HEK293 (cell line): ENCODE data around the gene ATXN2.

ENCODE experiments used
- CTCF ChIA-PET: fragments of 350-600 bp; formaldehyde crosslinking; extraction: SDS; loops from one replicate; lab custom pipeline; 2021; ENCODE audit warnings: antibody characterized with exemption; lab: Yijun Ruan, JAX
- POLR2A ChIA-PET: fragments of 300-600 bp; formaldehyde crosslinking; extraction: SDS; loops from one replicate; lab custom pipeline; 2020; ENCODE audit warnings: antibody characterized with exemption, inconsistent platforms; lab: Yijun Ruan, JAX
- H3K27ac ChIP-seq: fragments of 200-500 bp; sonication (Bioruptor generic); 2 replicates; pipeline ENCODE4 v1.5.1; 2014; ENCODE audit warnings: low read depth, low read length, control low read depth, inconsistent platforms; ENCODE audit errors: extremely low read depth
- H3K36me3 ChIP-seq, 2 experiments: fragments of 200-500 bp in 1 of 2; sonication (Bioruptor generic) in 1 of 2; 1 replicate in 1 of 2; 2 replicates in 1 of 2; pipeline ENCODE4 v1.5.1; 2014 to 2017; ENCODE audit warnings: inconsistent platforms in 2 of 2, low read length in 2 of 2; ENCODE audit not compliant: control insufficient read depth in 2 of 2, insufficient read depth in 1 of 2
- H3K4me1 ChIP-seq: fragments of 200-500 bp; sonication (Bioruptor generic); 2 replicates; pipeline ENCODE4 v1.5.1; 2014; ENCODE audit warnings: mild to moderate bottlenecking, low read length, inconsistent platforms; ENCODE audit not compliant: control insufficient read depth, insufficient read depth
- H3K4me3 ChIP-seq: 2 replicates; pipeline ENCODE4 v1.5.1; 2011; ENCODE audit warnings: low read depth, mild to moderate bottlenecking, control low read depth, low read length, moderate library complexity
- H3K9me3 ChIP-seq: fragments of 200-500 bp; sonication (Bioruptor generic); 2 replicates; pipeline ENCODE4 v1.5.1; 2014; ENCODE audit warnings: low read depth, low read length, inconsistent platforms; ENCODE audit not compliant: control insufficient read depth, insufficient read depth
- GLI4 ChIP-seq: fragments of 450-650 bp; formaldehyde crosslinking; IDR thresholded peaks from 2 replicates; pipeline ENCODE4 v1.5.1; 2016; ENCODE audit warnings: missing biosample characterization, missing genetic modification characterization
- GLIS1 ChIP-seq: fragments of 450-650 bp; formaldehyde crosslinking; IDR thresholded peaks from 2 replicates; pipeline ENCODE4 v1.5.1; 2016; ENCODE audit warnings: missing biosample characterization, missing genetic modification characterization
- KLF10 ChIP-seq: fragments of 450-650 bp; IDR thresholded peaks from 2 replicates; pipeline ENCODE4 v1.5.1; 2018; ENCODE audit warnings: missing biosample characterization, mild to moderate bottlenecking, missing genetic modification characterization
- KLF16 ChIP-seq: fragments of 450-650 bp; formaldehyde crosslinking; IDR thresholded peaks from 2 replicates; pipeline ENCODE4 v1.5.1; 2017; ENCODE audit warnings: missing biosample characterization, missing genetic modification characterization
- MEIS1 ChIP-seq: sonication (generic); formaldehyde crosslinking; IDR thresholded peaks from 2 replicates; pipeline ENCODE4 v1.8.1; 2022; ENCODE audit warnings: missing genetic modification reagents, mild to moderate bottlenecking, borderline replicate concordance
- YY1 ChIP-seq: fragments of 450-650 bp; formaldehyde crosslinking; IDR thresholded peaks from 2 replicates; pipeline ENCODE4 v1.5.1; 2018; ENCODE audit warnings: missing biosample characterization, missing genetic modification characterization
- ZBTB17 ChIP-seq: fragments of 450-650 bp; formaldehyde crosslinking; IDR thresholded peaks from 2 replicates; pipeline ENCODE4 v1.5.1; 2016; ENCODE audit warnings: missing biosample characterization, missing genetic modification characterization
- ZBTB21 ChIP-seq: fragments of 450-650 bp; formaldehyde crosslinking; IDR thresholded peaks from 2 replicates; pipeline ENCODE4 v1.5.1; 2017; ENCODE audit warnings: missing biosample characterization, missing genetic modification characterization
- ZIC2 ChIP-seq: fragments of 450-650 bp; formaldehyde crosslinking; IDR thresholded peaks from 2 replicates; pipeline ENCODE4 v1.5.1; 2016; ENCODE audit warnings: missing biosample characterization, missing genetic modification characterization
- ZNF112 ChIP-seq: fragments of 450-650 bp; formaldehyde crosslinking; IDR thresholded peaks from 2 replicates; pipeline ENCODE4 v1.5.0; 2017; ENCODE audit warnings: missing biosample characterization, missing genetic modification characterization
- ZNF121 ChIP-seq: fragments of 450-650 bp; formaldehyde crosslinking; IDR thresholded peaks from 2 replicates; pipeline ENCODE4 v1.5.1; 2016; ENCODE audit warnings: missing biosample characterization, missing genetic modification characterization
- ZNF133 ChIP-seq: fragments of 450-650 bp; formaldehyde crosslinking; IDR thresholded peaks from 2 replicates; pipeline ENCODE4 v1.5.1; 2016; ENCODE audit warnings: missing biosample characterization, missing genetic modification characterization
- ZNF155 ChIP-seq: fragments of 450-650 bp; formaldehyde crosslinking; IDR thresholded peaks from 2 replicates; pipeline ENCODE4 v1.5.1; 2016; ENCODE audit warnings: missing biosample characterization, missing genetic modification characterization
- ZNF19 ChIP-seq: fragments of 450-650 bp; formaldehyde crosslinking; IDR thresholded peaks from 2 replicates; pipeline ENCODE4; 2016; ENCODE audit warnings: missing biosample characterization, missing genetic modification characterization, low read depth
- ZNF248 ChIP-seq: fragments of 450-650 bp; formaldehyde crosslinking; IDR thresholded peaks from 2 replicates; pipeline ENCODE4 v1.5.1; 2017; ENCODE audit warnings: missing biosample characterization, missing genetic modification characterization
- ZNF302 ChIP-seq: fragments of 450-650 bp; formaldehyde crosslinking; IDR thresholded peaks from 2 replicates; pipeline ENCODE4 v1.5.1; 2016; ENCODE audit warnings: missing biosample characterization, missing genetic modification characterization, low read depth
- ZNF529 ChIP-seq: fragments of 450-650 bp; formaldehyde crosslinking; IDR thresholded peaks from 2 replicates; pipeline ENCODE4 v1.5.1; 2017; ENCODE audit warnings: missing genetic modification characterization, missing biosample characterization; ENCODE audit not compliant: insufficient replicate concordance
- ZNF621 ChIP-seq: fragments of 450-650 bp; formaldehyde crosslinking; IDR thresholded peaks from 2 replicates; pipeline ENCODE4 v1.5.1; 2017; ENCODE audit warnings: missing biosample characterization, missing genetic modification characterization
- ZNF654 ChIP-seq: fragments of 450-650 bp; formaldehyde crosslinking; IDR thresholded peaks from 2 replicates; pipeline ENCODE4 v1.5.1; 2016; ENCODE audit warnings: low read depth, missing biosample characterization, missing genetic modification characterization
- ZNF664 ChIP-seq: fragments of 450-650 bp; formaldehyde crosslinking; IDR thresholded peaks from 2 replicates; pipeline ENCODE4 v1.5.1; 2016; ENCODE audit warnings: missing biosample characterization, missing genetic modification characterization
- TF ChIP-seq, protein P1 (sequence below): fragments of 450-650 bp; formaldehyde crosslinking; IDR thresholded peaks from 2 replicates; pipeline ENCODE4 v1.5.1; 2016; ENCODE audit warnings: missing biosample characterization, missing genetic modification characterization
- TF ChIP-seq, protein P2 (sequence below): fragments of 450-650 bp; formaldehyde crosslinking; IDR thresholded peaks from 2 replicates; pipeline ENCODE4 v1.5.0; 2017; ENCODE audit warnings: missing biosample characterization, missing genetic modification characterization, borderline replicate concordance
- TF ChIP-seq, protein P3 (sequence below): fragments of 450-650 bp; formaldehyde crosslinking; IDR thresholded peaks from 2 replicates; pipeline ENCODE4 v1.5.1; 2016; ENCODE audit warnings: missing biosample characterization, missing genetic modification characterization
- TF ChIP-seq, protein P4 (sequence below): fragments of 450-650 bp; formaldehyde crosslinking; IDR thresholded peaks from 2 replicates; pipeline ENCODE4 v1.5.1; 2016; ENCODE audit warnings: missing biosample characterization, missing genetic modification characterization

The ATXN2 gene

DNA sequence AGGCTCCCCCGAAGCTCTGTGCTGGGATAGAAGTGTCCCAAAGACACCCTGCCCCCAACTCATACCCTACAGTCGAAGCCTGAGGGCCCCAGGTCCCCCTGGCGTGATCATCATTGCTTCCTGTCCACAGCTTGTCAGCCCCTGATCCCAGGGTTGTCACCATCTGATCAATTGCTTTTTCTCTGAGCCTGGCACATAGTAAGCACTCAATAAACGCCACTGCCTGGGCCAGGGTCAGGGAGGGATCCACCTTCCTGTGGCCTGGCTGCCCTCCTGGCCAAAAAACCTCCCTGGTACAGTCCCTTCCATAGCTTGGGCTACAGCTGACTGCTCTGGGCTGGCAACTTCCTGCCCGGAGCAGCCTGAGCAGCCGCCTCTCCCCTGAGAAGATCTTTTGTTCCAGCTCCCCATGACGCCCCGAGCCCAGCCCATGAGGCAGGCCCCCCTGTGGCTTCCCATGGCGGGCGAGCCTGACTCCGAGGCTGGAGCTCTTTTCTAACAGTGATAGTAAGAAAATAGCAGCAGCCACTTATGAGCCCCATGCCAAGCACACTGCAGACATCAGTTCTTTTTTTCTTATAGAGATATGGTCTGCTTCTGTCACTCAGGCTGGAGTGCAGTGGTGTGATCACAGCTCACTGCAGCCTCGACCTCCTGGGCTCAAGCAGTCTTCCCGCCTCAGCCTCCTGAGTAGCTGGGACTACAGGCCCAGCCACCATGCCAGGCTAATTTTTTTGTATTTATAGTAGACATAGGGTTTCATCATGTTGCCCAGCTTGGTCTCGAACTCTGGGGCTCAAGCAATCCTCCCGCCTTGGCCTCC is 186.9 kb downstream of the ATXN2 start (continued):
- TF ChIP-seq, protein P1, sequence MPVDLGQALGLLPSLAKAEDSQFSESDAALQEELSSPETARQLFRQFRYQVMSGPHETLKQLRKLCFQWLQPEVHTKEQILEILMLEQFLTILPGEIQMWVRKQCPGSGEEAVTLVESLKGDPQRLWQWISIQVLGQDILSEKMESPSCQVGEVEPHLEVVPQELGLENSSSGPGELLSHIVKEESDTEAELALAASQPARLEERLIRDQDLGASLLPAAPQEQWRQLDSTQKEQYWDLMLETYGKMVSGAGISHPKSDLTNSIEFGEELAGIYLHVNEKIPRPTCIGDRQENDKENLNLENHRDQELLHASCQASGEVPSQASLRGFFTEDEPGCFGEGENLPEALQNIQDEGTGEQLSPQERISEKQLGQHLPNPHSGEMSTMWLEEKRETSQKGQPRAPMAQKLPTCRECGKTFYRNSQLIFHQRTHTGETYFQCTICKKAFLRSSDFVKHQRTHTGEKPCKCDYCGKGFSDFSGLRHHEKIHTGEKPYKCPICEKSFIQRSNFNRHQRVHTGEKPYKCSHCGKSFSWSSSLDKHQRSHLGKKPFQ (tag by site-specific recombination), result peak; percentile 85
- TF ChIP-seq ZNF112, result no peak
- TF ChIP-seq MEIS1 (CRISPR knock-in tag), result no peak
- no peak for TF ChIP-seq ZNF121
- TF ChIP-seq YY1, result no peak
- TF ChIP-seq ZNF621, result no peak
- no peak for TF ChIP-seq ZNF302
- TF ChIP-seq, protein P2, sequence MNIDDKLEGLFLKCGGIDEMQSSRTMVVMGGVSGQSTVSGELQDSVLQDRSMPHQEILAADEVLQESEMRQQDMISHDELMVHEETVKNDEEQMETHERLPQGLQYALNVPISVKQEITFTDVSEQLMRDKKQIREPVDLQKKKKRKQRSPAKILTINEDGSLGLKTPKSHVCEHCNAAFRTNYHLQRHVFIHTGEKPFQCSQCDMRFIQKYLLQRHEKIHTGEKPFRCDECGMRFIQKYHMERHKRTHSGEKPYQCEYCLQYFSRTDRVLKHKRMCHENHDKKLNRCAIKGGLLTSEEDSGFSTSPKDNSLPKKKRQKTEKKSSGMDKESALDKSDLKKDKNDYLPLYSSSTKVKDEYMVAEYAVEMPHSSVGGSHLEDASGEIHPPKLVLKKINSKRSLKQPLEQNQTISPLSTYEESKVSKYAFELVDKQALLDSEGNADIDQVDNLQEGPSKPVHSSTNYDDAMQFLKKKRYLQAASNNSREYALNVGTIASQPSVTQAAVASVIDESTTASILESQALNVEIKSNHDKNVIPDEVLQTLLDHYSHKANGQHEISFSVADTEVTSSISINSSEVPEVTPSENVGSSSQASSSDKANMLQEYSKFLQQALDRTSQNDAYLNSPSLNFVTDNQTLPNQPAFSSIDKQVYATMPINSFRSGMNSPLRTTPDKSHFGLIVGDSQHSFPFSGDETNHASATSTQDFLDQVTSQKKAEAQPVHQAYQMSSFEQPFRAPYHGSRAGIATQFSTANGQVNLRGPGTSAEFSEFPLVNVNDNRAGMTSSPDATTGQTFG (tag by site-specific recombination), result no peak
- no peak for TF ChIP-seq ZNF248 (tag by site-specific recombination)
- peak; percentile 95 for TF ChIP-seq ZNF664 (tag by site-specific recombination)
- no peak for TF ChIP-seq ZNF654 (tag by site-specific recombination)
- TF ChIP-seq, protein P3, sequence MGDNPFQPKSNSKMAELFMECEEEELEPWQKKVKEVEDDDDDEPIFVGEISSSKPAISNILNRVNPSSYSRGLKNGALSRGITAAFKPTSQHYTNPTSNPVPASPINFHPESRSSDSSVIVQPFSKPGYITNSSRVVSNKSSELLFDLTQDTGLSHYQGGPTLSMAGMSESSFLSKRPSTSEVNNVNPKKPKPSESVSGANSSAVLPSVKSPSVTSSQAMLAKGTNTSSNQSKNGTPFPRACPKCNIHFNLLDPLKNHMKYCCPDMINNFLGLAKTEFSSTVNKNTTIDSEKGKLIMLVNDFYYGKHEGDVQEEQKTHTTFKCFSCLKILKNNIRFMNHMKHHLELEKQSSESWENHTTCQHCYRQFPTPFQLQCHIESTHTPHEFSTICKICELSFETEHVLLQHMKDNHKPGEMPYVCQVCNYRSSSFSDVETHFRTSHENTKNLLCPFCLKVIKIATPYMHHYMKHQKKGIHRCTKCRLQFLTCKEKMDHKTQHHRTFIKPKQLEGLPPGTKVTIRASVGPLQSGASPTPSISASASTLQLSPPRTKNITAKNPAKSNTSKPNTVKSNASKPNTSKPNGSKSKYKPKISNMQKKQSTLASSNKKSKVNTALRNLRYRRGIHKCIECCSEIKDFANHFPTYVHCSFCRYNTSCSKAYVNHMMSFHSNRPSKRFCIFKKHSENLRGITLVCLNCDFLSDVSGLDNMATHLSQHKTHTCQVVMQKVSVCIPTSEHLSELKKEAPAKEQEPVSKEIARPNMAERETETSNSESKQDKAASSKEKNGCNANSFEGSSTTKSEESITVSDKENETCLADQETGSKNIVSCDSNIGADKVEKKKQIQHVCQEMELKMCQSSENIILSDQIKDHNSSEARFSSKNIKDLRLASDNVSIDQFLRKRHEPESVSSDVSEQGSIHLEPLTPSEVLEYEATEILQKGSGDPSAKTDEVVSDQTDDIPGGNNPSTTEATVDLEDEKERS (tag by site-specific recombination), result no peak

DNA sequence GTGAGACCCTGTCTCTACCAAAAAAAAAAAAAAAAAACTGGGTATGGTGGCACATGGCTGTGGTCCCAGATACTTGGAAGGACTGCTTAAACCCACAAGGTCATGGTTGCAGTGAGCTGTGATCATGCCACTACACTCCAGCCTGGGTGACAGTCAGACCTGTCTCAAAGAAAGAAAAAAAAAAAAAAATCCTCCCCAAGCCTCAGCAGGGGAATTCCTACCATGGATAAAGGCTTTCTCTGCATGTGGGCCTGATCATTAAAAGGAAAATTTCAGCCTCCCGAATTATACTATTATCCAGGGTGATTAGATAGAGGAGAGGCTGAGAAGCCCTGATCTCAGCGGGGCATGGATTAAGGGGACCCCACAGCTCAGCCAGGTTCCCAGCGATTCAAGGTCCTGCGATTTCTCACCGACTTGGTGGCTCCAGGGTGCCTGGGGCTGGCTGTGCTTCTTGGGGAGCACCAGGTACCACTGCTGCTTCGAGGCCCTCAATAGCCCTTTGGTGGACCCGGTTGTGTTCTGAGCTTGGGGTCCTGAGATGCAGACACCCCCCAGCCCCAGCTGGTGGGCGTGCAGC is 187.8 kb downstream of the ATXN2 start:
- CTCF ChIA-PET, result interaction anchor here (4.5 kb wide), 1 partner anchor 15 kb away, joined by 24 read pairs; no protein-coding TSS in a partner anchor
- no peak overlapping the region for H3K27ac ChIP-seq
- POLR2A ChIA-PET, result interaction anchor here (0.5 to 0.6 kb wide), 3 partner anchors 8 to 97 kb away, joined by 3 to 4 read pairs (median 4); no protein-coding TSS in a partner anchor

More for the DNA sequence above, 187.8 kb downstream of the ATXN2 start:
- H3K4me1 ChIP-seq, result 0 out of 2 replicates have a peak, but pooled peaks cover 4% of the 10 kb centered on the region
- no peaks in the 10 kb centered on the region for H3K36me3 ChIP-seq
- no peaks in the 10 kb centered on the region for H3K9me3 ChIP-seq
- TF ChIP-seq ZNF19, result no peak
- TF ChIP-seq GLIS1 (tag by site-specific recombination), result peak; percentile 93
- peak; percentile 93 for TF ChIP-seq ZIC2 (tag by site-specific recombination)
- no peak for TF ChIP-seq KLF10 (tag by site-specific recombination)
- no peak for TF ChIP-seq ZBTB21 (tag by site-specific recombination)
- no peak for TF ChIP-seq ZNF155 (tag by site-specific recombination)
- TF ChIP-seq, protein P4, sequence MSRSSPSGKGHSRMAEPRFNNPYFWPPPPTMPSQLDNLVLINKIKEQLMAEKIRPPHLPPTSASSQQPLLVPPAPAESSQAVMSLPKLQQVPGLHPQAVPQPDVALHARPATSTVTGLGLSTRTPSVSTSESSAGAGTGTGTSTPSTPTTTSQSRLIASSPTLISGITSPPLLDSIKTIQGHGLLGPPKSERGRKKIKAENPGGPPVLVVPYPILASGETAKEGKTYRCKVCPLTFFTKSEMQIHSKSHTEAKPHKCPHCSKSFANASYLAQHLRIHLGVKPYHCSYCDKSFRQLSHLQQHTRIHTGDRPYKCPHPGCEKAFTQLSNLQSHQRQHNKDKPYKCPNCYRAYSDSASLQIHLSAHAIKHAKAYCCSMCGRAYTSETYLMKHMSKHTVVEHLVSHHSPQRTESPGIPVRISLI (tag by site-specific recombination), result peak; percentile 74; the same call in 1 of the 2 replicates
- no peak for TF ChIP-seq ZNF529
- no peak for TF ChIP-seq ZNF654 (tag by site-specific recombination)
- TF ChIP-seq, protein P1 (tag by site-specific recombination), result no peak
- TF ChIP-seq GLI4 (tag by site-specific recombination), result no peak
- TF ChIP-seq ZNF133 (tag by site-specific recombination), result no peak
- no peak for TF ChIP-seq KLF16 (tag by site-specific recombination)
- peak; percentile 0; the same call in 1 of the 2 replicates for TF ChIP-seq ZNF121
- peak; percentile 35; the same call in 1 of the 2 replicates for TF ChIP-seq ZBTB17
- H3K4me3 ChIP-seq, result no peak overlapping the region
